ENCODE data around the gene CMKLR1. TPM values are rescaled to one million over a fixed set of nuclear protein-coding genes. Genes with fewer than 3 reads are reported as not detected.

CMKLR1 gene
- total and polyA plus RNA-seq, 2 experiments from 2014 or later: 0.06 TPM; not detected in 1

- no peak for DNase-seq (ENCODE audit: low read depth in 1 of 2, low spot score in 1 of 2)
- H3K9me3 ChIP-seq (ENCODE audit: low read depth): no peaks in the 10 kb centered on the region
- no peaks in the 10 kb centered on the region for H3K36me3 ChIP-seq
- H3K4me3 ChIP-seq: no peak overlapping the region
- no peak overlapping the region for H3K27ac ChIP-seq
- no peaks in the 10 kb centered on the region for H3K27me3 ChIP-seq
- no peaks in the 10 kb centered on the region for H3K4me1 ChIP-seq (ENCODE audit: low read depth)
- TF ChIP-seq, protein P1, sequence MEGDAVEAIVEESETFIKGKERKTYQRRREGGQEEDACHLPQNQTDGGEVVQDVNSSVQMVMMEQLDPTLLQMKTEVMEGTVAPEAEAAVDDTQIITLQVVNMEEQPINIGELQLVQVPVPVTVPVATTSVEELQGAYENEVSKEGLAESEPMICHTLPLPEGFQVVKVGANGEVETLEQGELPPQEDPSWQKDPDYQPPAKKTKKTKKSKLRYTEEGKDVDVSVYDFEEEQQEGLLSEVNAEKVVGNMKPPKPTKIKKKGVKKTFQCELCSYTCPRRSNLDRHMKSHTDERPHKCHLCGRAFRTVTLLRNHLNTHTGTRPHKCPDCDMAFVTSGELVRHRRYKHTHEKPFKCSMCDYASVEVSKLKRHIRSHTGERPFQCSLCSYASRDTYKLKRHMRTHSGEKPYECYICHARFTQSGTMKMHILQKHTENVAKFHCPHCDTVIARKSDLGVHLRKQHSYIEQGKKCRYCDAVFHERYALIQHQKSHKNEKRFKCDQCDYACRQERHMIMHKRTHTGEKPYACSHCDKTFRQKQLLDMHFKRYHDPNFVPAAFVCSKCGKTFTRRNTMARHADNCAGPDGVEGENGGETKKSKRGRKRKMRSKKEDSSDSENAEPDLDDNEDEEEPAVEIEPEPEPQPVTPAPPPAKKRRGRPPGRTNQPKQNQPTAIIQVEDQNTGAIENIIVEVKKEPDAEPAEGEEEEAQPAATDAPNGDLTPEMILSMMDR (IDR thresholded peaks at IDR 0.05; ENCODE audit: low read depth, low read length): no peak
Measured at GRCh38 chr12:108296945-108297344, 42.2 kb downstream of the CMKLR1 start.

DNA sequence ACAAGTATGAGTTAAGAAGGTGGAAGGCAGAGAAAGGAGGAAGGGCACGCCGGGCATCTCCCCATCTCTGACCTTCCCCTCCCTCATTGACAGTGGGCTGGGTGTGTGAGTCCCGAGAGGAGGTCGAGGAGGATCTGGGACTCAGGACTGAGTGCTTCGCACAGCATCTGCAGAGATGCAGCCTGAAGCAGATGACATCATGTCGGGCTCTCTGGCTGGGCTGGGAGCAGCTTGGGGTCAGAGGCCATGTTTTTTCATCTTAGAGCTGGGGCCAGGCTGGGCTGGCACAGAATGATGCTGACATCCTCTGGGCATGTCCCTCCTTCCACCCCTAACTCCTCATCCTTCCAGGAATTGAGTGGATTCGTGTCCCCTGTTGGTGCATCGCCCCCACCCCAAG is 43.5 kb downstream of the CMKLR1 start:
- TF ChIP-seq, protein P1 (IDR thresholded peaks at IDR 0.05; ENCODE audit: low read depth, low read length): no peak
- no peak overlapping the region for H3K27ac ChIP-seq
- H3K27me3 ChIP-seq: no peaks in the 10 kb centered on the region
- no peaks in the 10 kb centered on the region for H3K36me3 ChIP-seq
- H3K9me3 ChIP-seq (ENCODE audit: low read depth): no peaks in the 10 kb centered on the region
- DNase-seq (ENCODE audit: low read depth in 1 of 2, low spot score in 1 of 2): no peak
- no peak overlapping the region for H3K4me3 ChIP-seq
- H3K4me1 ChIP-seq (ENCODE audit: low read depth): no peaks in the 10 kb centered on the region

DNA sequence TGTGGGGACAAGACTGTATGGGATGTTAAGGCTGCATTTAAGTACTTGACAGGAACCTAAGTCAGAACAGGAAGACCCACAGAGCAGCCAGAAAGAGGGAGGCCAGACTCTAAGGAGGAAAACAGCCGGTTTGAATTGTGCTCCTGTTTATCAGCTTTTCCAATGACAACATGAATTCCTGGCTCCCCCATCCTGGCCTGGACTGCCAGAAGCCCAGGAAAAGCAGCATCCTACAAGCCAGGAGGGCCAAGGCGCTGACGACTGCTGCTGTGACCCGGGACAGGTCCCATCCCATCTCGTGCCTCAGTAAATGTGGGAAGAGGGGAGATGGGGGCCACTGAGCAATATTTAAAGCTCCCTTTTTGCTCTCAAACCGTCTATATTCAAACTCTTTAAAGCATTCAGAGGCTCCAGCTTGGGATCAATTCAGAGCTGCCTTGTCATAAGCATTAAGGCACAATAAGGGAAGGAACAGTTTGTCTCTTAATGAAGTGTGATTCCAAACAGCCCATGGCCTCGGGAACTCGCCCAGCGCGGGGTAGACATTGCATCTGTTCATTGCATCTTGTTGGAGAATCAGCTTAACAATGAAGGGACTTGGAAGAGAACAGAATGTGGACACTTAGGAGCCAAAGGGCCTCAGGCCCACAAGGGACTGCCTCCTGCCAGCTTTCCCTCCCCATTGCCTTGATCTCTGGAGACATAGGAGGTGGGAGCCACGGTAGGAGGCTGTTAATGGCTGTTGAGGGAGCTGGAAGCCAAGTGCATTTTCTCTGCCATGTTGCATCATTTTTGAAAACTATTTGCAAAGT is 49.6 kb downstream of the CMKLR1 start:
- no peak for DNase-seq (ENCODE audit: low read depth in 1 of 2, low spot score in 1 of 2)
- H3K4me1 ChIP-seq (ENCODE audit: low read depth): no peaks in the 10 kb centered on the region
- no peak overlapping the region for H3K4me3 ChIP-seq
- H3K9me3 ChIP-seq (ENCODE audit: low read depth): no peaks in the 10 kb centered on the region
- no peaks in the 10 kb centered on the region for H3K27me3 ChIP-seq
- H3K27ac ChIP-seq: no peak overlapping the region
- no peaks in the 10 kb centered on the region for H3K36me3 ChIP-seq
- TF ChIP-seq, protein P1 (IDR thresholded peaks at IDR 0.05; ENCODE audit: low read depth, low read length): no peak

GRCh38 chr12:108287227-108287626 is 51.9 kb downstream of the CMKLR1 start:
- H3K4me1 ChIP-seq (ENCODE audit: low read depth): no peaks in the 10 kb centered on the region
- no peak for DNase-seq (ENCODE audit: low read depth in 1 of 2, low spot score in 1 of 2)
- TF ChIP-seq, protein P1 (IDR thresholded peaks at IDR 0.05; ENCODE audit: low read depth, low read length): no peak
- no peaks in the 10 kb centered on the region for H3K36me3 ChIP-seq
- no peak overlapping the region for H3K27ac ChIP-seq
- no peaks in the 10 kb centered on the region for H3K9me3 ChIP-seq (ENCODE audit: low read depth)
- H3K4me3 ChIP-seq: no peak overlapping the region
- H3K27me3 ChIP-seq: no peaks in the 10 kb centered on the region

DNA sequence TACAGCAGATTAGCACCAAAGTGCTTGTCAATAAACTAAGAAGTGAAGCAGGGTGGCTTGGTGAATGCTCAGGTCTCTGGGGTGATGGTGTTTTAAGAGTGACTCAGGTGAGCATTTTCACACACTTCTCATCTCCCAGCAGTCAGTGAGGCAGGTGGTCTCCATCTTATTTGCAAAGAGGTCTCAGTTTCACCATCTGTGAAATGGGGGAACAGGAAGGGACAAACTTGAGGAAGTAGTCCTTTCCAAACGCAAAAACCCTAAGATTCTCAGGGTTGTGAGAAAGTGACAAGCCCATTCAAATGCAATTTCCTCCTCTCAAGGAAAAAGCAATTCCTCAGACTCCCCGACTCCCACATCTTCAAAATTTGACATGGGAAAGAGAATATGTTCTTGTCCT is 54.1 kb downstream of the CMKLR1 start:
- H3K9me3 ChIP-seq (ENCODE audit: low read depth): no peaks in the 10 kb centered on the region
- TF ChIP-seq, protein P1 (IDR thresholded peaks at IDR 0.05; ENCODE audit: low read depth, low read length): no peak
- no peaks in the 10 kb centered on the region for H3K27me3 ChIP-seq
- no peak overlapping the region for H3K27ac ChIP-seq
- DNase-seq (ENCODE audit: low read depth in 1 of 2, low spot score in 1 of 2): no peak
- no peaks in the 10 kb centered on the region for H3K4me1 ChIP-seq (ENCODE audit: low read depth)
- H3K4me3 ChIP-seq: no peak overlapping the region
- H3K36me3 ChIP-seq: no peaks in the 10 kb centered on the region
